Measurements from ENCODE around the gene CXADR. TPM values are rescaled to one million over a fixed set of nuclear protein-coding genes. Genes with fewer than 3 reads are reported as not detected.

Gene CXADR
- total RNA-seq, 1 experiment from 2014 or later: 152 TPM

DNA sequence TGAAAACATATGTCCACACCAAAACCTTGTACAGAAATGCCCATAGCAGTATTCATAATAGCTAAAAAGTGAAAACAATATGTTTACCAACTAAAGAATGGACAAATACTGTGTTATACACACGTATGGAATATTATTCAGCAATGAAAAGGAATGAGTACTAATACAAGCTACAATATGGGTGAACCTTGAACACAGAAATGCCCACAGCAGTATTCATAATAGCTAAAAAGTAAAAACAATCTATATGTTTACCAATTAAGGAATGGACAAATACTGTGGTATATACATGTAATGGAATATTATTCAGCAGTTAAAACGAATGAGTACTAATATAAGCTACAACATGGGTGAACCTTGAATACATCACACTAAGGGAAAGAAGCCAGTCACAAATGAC lies 96.8 kb downstream of the CXADR start:
- Histone ChIP-seq H3K4me1 (ENCODE audit: insufficient read depth, low read length) (no peaks in the 10 kb centered on the region), H2AFZ (ENCODE audit: low read length) (no peak overlapping the region), H4K8ac (replicated peaks; ENCODE audit: insufficient read length, low read depth, low read length) (no peak overlapping the region), H3K18ac (ENCODE audit: insufficient read length, low read depth, low read length) (no peak overlapping the region), H2BK120ac (ENCODE audit: low read depth, low read length, poor library complexity, severe bottlenecking) (no peak overlapping the region), H3K9ac (ENCODE audit: extremely low read depth, insufficient read length, low read length) (no peak overlapping the region), H3K4ac (ENCODE audit: low read depth, low read length) (no peak overlapping the region), H3T11ph (ENCODE audit: low read length) (no peak overlapping the region), H3K14ac (ENCODE audit: insufficient read depth, low read length) (no peak overlapping the region), H2BK12ac (ENCODE audit: insufficient read length, low read depth, low read length) (no peak overlapping the region), H4K20me1 (ENCODE audit: control insufficient read depth, insufficient read depth, insufficient read length) (no peaks in the 10 kb centered on the region), H4K5ac (ENCODE audit: insufficient read length, low read depth, low read length) (no peak overlapping the region), H2BK20ac (ENCODE audit: low read depth, low read length, poor library complexity, severe bottlenecking) (no peak overlapping the region), H4K91ac (ENCODE audit: insufficient read length, low read depth, low read length) (no peak overlapping the region), H3K79me1 (ENCODE audit: insufficient read depth, low read depth, low read length, poor library complexity, severe bottlenecking) (no peaks in the 10 kb centered on the region), H3K56ac (ENCODE audit: insufficient read length, low read depth, low read length) (no peak overlapping the region), H3K4me2 (ENCODE audit: insufficient read depth, insufficient read length, low read length) (no peak overlapping the region), H3K23ac (ENCODE audit: insufficient read length, low read depth, low read length) (no peak overlapping the region), H3K23me2 (ENCODE audit: insufficient read length, low read depth, low read length, poor library complexity, severe bottlenecking) (peaks cover 10% of the 10 kb centered on the region), H2BK15ac (ENCODE audit: low read depth, low read length) (no peak overlapping the region), H3K27me3 (ENCODE audit: insufficient read depth, low read length) (no peaks in the 10 kb centered on the region), H2AK5ac (ENCODE audit: insufficient read length, low read length) (no peak overlapping the region), H3K27ac (ENCODE audit: insufficient read length, low read depth, low read length) (no peak overlapping the region), H3K79me2 (ENCODE audit: insufficient read depth, low read length) (peaks cover 13% of the 10 kb centered on the region; the same call in 1 of the 2 replicates), H3K9me3 (ENCODE audit: control insufficient read depth, low read depth, low read length) (no peaks in the 10 kb centered on the region), H2BK5ac (ENCODE audit: insufficient read length, low read length) (no peak overlapping the region)
- H3K9me3 Mint-ChIP-seq: no peaks in the 10 kb centered on the region
- no peak for DNase-seq
- H3K4me3 Mint-ChIP-seq: no peak overlapping the region
- no CpG with 5 or more reads among the region's 2 CpGs for WGBS (ENCODE audit: extremely low coverage, insufficient read length, low lambda C conversion rate)
- peaks cover 5% of the 10 kb centered on the region for H3K27me3 Mint-ChIP-seq (ENCODE audit: low read depth)
- H3K36me3 Mint-ChIP-seq (ENCODE audit: insufficient read depth in 1 of 3, low read depth in 3 of 3): peaks cover 11 to 39% (median 38%) of the 10 kb centered on the region in 3 experiments; a peak in 6 of 7 replicates
- H3K27ac Mint-ChIP-seq: no peak overlapping the region
- peaks cover 16 to 25% of the 10 kb centered on the region in 2 experiments for H3K4me1 Mint-ChIP-seq
- TF ChIP-seq, protein P1, sequence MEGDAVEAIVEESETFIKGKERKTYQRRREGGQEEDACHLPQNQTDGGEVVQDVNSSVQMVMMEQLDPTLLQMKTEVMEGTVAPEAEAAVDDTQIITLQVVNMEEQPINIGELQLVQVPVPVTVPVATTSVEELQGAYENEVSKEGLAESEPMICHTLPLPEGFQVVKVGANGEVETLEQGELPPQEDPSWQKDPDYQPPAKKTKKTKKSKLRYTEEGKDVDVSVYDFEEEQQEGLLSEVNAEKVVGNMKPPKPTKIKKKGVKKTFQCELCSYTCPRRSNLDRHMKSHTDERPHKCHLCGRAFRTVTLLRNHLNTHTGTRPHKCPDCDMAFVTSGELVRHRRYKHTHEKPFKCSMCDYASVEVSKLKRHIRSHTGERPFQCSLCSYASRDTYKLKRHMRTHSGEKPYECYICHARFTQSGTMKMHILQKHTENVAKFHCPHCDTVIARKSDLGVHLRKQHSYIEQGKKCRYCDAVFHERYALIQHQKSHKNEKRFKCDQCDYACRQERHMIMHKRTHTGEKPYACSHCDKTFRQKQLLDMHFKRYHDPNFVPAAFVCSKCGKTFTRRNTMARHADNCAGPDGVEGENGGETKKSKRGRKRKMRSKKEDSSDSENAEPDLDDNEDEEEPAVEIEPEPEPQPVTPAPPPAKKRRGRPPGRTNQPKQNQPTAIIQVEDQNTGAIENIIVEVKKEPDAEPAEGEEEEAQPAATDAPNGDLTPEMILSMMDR (conservative IDR thresholded peaks at IDR 0.05): no peak

Data from H9 (cell line).